Activated CD4-positive, CD25-positive, alpha-beta regulatory T cell (primary cell): ENCODE data around the gene CCDC33.
"Not testable (repeated sequence)": the region's sequence is repeated elsewhere in the genome, so short reads cannot be mapped to it uniquely, and the experiment has no call there.

ENCODE experiments used
- DNase-seq, 4 experiments: peaks; one replicate each; lab custom pipeline; 2025; lab: John Stamatoyannopoulos, UW

Gene CCDC33

DNA sequence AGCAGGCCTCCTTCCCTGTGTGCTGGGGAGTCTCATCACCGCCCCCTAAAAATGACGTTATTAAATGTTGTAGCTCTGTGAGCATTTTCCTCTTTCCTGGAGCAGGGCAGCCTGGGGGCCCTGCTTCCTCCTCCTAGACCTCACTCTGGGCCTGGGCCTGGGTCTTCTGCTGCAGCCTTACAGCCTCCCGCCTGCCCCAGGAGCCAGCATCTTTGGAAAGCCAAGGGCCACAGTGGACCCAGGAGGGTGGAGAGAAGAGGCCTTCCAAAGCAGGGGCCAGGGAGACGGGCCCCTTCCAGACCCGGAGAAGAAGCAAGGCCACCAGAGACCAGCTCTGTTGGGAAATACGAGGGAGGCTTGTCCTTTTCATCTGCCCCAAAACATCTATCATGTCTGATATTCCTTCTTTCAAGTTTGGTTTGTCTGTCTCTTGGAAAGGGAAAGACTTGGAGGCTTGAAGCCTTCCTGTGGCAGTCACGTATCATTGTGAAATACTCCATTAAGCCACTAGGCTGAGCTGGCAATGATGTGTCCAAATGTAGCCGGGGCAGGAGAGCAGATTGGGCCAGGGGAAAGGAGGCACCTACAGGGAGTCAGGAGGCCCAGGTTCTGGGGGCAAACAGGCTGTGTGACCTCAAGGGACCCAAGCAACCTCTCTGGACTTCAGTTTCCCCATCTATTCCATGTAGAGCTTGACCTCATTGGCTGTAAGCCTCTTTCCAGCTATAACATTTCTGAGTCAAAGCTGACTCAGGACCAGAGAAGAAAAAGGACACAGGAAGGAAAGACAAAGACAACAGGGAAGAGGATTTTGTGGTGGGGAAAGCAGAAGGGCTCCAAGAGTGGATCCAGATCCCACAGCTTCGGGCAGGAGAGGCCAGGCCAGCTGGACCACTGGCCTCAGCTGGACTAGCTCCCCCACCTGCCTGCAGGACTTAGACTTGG, 100.2 kb downstream of the CCDC33 start:
- no peak for DNase-seq

DNA sequence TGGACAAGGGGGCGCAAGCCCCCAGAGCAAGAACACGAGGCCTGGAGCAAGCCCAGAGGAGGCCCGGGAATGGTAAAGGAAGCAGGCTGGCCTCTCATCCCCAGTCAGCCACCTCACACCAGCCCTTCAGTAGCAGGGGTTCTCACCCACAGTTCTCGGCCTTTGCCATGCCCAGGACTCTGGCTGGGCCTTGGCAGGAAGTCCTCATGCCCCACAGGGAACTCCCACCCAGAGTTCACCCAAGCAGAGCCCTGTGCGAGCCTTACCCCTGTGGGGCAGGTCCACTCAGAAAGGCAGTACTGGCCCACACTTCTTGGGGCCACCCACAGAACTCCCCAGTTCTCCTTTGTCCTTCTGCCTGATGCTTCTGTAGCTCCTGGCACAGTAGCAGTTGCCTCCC, 101.0 kb downstream of the CCDC33 start:
- DNase-seq = no peak

DNA sequence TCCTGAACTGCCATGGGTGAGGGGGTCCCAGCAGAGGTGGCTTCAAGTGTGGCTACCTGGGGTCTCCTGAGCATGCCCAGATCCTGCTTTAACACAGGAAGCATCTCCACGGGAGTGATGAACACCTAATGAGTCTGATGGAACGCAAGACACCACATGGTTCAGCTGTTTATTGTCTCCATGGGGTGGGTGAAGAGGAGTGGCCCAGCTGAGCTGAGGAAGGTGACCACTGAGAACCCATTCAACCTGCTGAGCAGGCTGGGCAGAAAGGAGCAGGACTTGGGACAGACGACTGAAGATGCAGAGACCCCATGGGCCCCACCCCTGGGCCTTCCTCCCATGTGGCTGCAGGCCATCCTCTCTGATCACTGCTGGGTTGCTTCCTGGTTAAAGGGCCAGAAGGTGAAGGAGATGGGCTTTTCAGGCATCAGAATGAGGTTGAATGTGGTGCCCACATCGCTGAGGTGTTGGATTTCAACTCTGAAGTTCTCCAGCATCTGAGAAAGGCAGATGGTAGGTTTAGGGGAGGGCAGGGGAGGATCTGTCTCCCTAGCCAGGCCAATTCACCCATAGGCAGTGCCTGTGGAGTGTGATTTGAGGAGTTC, 101.6 kb downstream of the CCDC33 start:
- DNase-seq = no peak

DNA sequence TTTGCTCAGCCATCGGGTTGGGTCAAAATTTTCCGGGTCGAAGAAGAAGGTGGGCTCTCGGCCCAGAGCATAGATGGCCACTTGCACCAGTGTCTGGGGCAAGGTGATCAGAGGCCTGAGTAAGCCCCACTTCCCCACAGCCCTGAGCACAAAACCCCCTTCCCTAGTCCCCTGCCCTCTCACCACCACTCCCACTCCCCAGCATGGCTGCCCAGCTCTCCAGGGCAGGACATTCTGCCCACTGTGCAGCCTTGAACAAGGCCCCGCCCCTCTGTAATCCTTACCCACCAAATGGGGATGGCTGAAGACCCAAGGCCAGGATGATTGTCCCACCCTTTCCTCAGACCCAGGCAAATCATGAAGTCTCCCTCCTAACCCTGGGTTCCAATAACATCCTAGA, 102.5 kb downstream of the CCDC33 start:
- no peak for DNase-seq

DNA sequence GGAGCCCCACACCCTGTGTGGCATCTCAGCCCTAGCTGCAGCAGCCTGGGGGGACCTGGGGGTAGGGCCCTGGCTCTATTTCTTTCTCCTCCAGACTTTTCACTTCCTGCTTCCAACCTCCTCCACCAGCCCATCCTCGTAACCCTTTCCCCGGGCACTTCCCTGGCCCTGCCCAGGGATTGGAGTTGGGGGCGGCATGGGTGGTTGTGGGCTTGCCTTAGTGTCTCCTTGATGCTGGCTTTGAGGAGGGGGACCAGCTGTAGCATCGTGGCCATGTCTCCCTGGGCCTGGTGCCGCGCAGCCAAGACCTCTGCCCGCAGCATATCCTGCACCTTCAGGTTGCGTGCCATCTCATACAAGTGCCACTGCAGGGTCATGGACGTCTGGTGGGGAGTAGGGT, 103.2 kb downstream of the CCDC33 start:
- no peak for DNase-seq

DNA sequence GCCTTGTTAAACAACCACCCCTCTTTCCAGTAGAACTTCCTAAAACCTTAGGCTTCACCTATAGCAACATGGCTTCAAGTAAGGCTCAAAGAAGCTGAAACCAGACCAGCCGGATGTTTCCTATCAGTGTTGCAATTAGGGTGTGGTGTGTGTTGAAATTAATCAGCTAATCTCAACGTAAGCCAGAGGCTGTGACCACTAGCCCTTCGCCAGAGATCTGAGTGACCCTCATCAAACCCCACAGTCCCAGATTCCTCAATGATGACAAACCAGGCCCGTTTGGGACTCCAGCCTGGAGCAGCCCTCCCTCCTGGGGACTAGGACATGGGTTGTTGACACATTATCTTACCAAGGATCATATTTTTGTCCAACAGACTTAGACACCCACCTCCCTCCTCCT, 104.0 kb downstream of the CCDC33 start:
- DNase-seq = no peak

DNA sequence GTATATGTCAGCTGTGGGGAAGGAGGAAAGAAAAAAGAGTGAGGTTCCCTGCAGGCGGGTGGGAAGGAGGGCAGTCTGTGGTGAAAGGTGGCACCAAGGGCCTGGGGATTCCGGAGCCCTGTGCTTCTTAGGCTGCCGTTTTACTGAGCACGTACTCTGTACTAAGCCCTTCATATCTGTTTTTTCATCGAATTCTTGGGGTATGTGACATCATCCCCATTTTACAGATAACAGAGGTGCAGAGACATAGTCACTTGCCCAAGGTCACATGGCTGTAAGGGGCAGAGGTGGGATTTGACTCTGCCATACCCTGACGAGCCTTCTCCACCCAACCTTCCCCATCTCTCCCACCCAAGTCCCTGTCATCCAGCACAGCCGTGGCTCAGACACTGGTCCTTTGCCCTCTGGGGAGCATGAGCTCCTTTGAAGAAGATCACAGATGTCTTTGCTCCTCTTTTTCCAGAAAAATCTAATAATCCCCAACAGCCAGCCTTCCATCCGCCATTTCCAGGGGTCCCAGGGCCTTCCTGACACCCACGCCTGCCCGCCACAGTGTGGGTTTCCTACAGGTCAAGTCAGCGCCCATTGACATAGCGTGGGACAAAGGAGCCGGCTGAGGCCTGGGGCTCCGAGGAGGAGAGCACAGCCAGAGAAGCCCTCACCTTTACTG, 107.1 kb downstream of the CCDC33 start:
- no peak for DNase-seq

DNA sequence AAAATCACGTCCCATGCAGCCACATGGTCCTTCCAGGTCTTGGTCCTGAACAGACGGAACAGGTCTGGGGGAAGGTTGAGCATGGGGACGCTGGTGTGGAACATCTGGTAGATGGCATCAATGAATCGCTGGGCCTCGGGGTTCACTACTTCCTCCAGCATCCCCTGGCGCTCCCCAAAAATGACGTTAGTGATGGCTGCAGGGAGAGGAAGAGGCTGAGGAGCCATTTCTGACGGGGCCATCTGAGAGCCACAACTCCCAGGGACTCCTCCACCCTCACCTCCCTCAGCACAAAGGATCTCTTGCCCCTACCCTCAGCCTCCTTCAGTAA, 107.6 kb downstream of the CCDC33 start:
- no peak for DNase-seq

DNA sequence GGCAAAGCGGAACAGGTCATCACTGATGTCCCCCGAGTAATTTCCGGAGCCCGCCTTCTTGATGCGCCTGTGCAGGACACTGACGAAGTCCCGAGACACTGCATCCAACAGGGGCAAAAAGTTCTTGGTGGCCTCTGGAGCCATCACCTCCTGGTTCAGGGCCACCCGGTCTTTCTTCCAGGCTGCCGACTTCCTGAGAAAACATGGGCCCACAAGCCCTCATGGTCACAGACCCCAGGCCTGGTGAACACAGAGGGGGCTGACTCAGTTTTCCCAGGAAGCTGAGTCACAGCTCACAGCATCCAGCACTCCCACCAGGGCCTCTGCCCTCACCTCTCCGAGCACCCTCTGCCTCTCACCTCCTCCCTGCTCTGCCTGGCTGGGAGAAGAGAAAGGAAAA, 108.9 kb downstream of the CCDC33 start:
- no peak for DNase-seq

DNA sequence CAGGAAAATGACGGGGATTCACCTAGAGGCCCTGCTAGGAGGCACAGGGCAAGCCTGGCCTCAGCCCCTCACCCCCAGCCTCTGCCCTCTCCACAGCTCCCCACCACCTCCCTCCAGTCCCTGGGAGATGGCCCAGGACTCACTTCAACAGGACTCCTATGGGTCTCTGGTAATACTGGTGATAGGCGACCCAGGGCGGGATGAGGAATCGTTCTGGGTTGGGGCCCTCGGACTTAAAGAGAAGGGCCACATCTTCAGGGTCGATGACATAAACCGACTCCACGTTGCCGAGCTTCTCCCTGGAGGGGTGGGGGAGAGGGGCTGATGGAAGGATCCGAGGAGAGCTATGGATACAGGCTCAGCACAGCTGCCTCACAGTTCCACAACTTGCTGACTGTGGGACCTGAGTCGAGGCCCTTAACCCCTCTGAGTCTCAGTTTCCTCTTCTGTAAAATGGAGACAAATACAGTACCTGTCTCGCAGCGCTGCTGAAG, 111.7 kb downstream of the CCDC33 start:
- DNase-seq = no peak

DNA sequence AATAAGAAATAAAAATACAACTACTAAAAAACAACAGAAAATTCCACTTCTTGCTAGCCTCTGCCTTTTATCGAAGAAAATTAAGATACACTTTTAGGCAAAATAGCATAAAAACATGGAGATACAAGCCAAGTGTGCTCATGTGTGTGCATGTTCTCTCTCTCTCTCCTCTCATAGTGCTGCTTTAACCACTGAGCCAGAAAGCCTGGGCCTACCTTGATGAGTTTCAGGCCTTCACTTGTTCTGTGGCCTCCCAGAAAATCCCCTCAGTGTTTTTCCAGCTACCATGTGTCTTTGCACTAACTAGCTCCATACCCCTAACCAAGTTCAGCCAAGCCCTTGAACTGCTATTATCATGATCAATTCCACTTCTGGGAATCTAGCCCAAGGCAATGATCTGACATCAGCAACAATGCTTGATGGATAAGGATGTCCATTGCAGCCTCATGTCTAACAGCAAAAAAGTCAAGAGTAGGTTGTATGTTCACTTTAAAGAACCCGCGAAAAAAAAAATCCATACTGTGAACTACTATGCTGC, 113.2 kb downstream of the CCDC33 start:
- DNase-seq = no peak

DNA sequence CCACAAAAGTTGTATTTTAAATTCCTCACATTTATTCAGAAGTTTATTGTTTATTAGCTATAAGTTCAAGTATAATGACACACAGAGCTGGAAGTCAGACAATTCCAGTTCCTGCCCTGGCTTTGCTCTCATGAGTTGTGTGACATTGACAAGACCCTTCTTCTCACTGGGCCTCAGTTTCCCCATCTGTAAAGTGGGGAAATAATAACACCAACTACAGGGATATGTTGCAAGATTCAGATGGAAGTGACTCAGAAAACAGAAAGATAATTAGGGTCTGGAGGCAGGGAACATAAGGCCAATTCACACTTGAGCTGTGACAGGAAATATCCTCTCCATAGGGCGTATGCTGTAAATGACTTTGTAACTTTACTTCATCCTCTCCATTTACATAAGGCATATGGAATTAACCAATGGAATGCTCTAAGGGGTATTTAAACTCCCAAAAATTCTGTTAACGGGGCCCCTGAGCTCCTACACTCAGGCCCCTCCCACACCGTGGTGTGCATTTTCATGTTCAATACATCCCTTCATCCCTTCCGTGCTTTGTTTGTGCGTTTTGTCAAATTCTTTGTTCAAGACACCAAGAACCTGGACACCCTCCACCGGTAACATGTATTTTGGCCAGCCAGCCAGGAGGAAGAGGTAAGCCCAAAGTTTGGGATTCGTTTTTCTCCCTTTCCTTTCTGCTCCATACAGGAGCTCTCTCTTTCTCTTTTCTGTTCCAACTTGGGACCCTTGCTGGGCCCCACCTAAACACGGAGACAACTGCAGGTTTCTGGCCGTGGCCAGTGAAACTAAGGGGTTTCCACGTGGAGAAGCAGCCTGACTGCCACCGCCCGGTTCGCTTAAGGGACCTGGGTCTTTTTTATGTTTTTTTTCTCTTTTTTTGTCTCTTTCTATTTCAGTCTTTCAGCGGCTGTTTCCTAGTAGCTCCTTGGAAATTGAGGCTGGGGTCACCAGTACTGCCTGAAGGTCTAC, 114.5 kb downstream of the CCDC33 start:
- DNase-seq = no peak

DNA sequence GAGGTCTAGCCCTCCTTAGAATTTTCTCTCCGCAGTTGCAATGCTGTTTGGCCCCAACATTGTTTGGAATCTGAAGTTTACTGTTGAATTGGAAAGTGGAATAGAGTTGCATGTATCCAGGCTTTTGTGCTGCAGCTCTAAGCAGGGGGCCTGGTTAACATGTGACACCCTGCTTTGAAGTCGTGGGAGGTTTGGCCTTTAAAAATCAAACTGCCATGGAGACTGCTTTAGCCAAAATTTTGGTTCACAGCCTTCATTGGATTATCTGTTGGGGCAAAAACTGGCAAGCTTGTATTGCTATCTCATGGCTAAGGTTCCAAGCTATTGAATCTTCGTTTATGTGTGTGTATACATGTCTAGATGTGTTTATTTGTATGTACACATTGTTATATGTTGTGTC, 115.5 kb downstream of the CCDC33 start:
- DNase-seq = no peak

DNA sequence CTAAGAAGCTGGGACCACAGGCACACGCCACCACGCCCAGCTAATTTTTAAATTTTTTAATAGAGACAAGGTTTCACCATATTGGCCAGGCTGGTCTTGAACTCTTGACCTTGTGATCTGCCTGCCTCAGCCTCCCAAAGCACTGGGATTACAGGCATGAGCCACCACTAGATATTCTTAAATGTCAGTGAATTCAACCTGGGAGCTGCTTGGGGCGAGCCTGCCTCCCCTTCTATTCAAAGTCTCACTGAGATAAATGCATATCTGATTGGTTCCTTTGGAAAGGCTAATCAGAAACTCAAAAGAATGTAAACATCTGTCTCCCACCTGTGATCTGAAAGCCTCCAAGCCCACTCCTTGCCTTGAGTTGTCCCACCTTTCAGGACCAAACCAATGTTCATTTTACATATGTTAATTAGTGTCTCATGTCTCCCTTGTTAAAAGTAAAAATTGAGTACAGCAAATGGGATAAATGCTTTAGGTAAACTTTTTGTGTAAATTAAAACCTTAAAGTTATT, 116.3 kb downstream of the CCDC33 start:
- no peak for DNase-seq

DNA sequence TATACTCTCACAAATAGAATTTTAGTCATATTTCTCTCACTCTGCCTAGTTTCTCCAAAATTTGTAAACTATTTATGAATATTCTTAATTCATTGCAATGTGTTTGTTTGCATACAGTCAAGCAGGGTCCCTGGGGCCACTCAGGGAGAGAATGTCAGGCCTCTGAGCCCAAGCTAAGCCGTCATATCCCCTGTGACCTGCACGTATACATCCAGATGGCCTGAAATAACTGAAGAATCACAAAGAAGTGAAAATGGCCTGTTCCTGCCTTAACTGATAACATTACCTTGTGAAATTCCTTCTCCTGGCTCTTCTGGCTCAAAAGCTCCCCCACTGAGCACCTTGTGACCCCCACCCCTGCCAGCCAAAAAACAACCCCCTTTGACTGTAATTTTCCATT, 117.9 kb downstream of the CCDC33 start:
- DNase-seq = not testable (repeated sequence)

DNA sequence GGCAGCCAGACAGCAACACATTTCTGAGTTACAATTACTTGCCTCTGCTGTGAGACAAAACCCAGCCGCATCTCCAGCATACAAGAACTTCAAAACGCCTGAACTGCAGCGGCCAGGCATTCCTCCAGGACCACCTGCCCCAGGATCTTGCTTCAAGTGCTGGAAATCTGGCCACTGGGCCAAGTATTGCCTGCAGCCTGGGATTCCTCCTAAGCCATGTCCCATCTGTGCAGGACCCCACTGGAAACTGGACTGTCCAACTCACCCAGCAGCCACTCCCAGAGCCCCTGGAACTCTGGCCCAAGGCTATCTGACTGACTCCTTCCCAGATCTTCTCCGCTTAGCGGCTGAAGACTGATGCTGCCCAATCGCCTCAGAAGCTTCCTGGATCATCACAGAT, 119.9 kb downstream of the CCDC33 start:
- DNase-seq = not testable (repeated sequence)

DNA sequence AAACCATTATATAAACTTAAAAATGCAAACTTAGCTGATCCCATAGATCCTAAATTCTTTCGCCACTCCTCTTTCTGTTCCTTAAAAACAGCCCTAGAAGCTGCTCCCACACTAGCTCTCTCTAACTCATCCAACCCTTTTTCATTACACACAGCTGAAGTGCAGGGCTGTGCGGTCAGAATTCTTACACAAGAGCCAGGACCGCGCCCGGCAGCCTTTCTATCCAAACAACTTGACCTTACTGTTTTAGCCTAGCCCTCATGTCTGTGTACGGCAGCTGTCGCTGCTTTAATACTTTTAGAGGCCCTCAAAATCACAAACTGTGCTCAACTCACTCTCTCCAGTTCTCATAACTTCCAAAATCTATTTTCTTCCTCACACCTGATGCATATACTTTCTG, 121.4 kb downstream of the CCDC33 start:
- not testable (repeated sequence) for DNase-seq

DNA sequence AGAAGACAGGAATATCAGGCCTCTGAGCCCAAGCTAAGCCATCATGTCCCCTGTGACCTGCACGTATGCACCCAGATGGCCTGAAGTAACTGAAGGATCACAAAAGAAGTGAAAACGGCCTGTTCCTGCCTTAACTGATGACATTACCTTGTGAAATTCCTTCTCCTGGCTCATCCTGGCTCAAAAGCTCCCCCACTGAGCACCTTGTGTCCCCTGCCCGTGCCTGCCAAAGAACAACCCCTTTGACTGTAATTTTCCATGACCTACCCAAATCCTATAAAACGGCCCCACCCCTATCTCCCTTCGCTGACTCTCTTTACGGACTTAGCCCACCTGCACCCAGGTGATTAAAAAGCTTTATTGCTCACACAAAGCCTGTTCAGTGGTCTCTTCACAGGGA, 123.2 kb downstream of the CCDC33 start:
- DNase-seq = not testable (repeated sequence)

DNA sequence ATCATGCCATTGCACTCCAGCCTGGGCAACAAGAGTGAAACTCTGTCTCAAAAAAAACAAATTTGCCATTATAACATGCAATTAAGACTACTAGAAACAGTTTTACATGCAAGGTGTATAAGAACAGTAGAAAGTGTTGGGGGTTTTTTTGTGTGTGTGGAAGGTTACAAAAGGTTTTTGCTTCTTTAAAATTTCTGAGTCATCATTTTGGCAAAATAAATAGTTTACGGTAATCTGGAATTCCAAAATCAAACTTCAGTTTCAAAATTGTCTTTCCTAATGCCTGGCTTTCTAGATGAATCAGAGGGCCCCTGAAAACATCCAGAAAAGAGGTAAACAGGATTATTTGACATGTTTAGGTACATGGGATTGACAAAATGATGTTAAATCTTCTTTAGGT, 124.7 kb downstream of the CCDC33 start:
- not testable (repeated sequence) for DNase-seq

DNA sequence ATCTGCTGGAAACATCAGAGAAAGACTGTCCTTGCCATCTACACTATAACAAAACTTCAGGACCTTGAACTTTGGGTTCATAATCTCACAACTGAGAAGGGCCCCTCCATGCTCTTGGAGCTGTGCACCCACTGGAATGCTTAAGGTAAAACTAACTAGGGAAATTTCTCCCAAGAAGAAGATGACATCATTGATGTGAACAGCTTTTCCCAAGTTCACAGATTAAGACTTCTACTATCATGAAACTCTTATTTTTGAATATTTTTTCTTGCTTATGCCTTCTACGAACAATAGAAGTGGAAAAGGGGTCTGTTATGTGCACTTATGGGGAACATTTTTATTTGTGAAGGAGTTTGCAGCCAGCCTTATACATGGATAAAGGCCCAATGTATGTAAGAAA, 126.4 kb downstream of the CCDC33 start:
- DNase-seq = no peak

DNA sequence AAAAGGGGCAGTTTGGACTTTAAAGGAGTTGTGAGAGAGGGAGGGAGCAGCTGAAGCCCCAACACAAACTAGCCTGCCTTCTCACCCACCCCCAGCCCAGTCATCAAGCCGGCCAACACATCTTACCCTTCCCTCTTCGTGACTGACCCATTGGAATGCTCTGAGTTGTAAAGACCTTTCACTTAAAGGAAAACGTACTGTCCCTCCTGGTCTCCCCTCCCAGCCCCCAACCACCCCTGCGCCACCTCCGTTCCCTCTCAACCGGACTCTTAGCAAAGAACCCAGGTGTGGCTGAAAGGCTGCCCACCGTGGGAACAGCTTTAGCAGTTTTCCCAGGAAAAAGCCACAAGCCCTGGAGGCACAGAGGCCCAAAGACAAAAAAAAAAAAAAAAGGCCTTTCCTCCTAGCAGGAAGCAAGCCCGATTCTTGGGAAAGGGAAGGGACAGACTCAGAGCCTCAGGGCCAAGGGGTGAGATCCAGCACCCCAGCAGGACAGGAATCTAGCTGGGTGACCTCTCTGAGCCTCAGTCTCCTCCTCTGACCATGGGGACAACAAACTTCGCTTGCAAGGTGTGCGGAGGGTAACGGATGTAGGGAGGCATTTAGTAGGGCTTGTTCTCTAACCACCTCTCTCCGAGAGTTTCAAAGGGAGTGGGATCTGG, 128.9 kb downstream of the CCDC33 start:
- no peak for DNase-seq
